Bone marrow (tissue), 2 donors: ENCODE data around the gene SLC44A1.

Source experiments
- DNase-seq, 2 donors: peaks; one replicate each; lab custom pipeline; 2025; lab: John Stamatoyannopoulos, UW

Gene SLC44A1

GRCh38 chr9:105305856-105306255, 61.4 kb downstream of the SLC44A1 start:
- DNase-seq, result no peak

GRCh38 chr9:105306351-105307140, 62.1 kb downstream of the SLC44A1 start:
- DNase-seq, result no peak

DNA sequence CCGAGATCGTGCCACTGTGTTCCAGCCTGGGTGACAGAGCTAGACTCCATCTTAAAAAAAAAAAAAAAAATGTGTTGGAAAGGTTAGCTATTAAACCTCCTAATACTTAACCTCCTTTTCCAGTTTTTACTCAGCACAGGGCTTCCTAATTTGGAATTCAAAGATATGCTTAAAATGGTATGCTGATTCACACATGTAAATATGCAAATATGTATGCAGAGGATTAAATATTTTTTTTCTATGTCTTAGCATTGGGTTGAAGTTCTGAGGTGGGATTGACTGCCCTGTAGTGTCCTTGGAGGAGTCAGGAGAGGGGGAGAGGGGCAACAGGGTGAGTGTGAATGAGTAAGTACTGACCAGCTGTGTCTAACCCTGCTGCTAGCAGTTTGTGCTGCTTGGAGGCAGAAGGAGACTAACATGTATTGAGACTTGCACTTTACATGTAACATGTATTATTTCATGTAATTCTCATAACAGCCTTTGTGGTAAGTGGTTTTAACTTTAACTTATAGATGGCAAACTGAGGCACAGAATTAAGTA, 63.2 kb downstream of the SLC44A1 start:
- DNase-seq, result no peak

- DNase-seq, result no peak
Measured at GRCh38 chr9:105308461-105309341, 64.2 kb downstream of the SLC44A1 start.

- no peak for DNase-seq
Measured at GRCh38 chr9:105309531-105309931, 65.1 kb downstream of the SLC44A1 start.

- DNase-seq, result no peak
Measured at GRCh38 chr9:105311306-105311705, 66.9 kb downstream of the SLC44A1 start.

DNA sequence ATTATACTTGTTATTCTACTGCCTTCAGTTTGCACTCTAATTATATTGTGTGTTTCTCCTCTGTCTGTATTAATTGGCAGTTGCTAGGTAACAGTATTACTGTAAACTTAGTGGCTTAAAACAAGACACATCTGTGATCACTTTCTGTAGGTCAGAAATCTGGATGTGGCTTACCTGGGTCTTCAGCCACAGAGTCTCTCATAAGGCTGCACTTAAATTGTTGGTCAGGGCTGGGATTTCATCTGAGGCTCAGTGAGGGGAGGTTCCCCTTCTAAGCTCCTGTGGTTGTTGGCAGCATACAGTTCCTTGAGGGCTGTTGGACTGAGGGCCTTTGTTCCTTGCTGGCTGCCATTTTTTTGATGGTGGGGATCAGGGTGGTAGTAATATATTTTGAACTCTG, 68.8 kb downstream of the SLC44A1 start:
- DNase-seq, result no peak

DNA sequence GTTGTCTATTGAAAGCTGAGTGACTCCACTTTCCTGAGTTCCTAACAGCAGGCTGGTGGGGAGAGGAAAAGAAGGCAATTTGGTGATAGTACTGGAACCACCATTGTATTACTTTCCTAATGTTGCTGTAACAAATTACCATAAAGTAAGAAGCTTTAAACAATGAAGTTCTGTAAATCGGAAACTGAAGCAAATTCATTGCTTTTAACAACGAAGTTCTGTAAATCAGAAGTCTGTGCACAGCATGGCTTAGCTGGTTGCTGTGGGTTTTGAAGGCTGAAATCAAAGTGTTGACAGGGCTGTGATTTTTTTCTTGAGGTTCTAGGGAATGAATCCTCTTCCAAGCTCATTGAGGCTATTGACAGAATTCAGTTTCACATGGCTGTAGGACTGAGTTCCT, 72.3 kb downstream of the SLC44A1 start:
- no peak for DNase-seq

DNA sequence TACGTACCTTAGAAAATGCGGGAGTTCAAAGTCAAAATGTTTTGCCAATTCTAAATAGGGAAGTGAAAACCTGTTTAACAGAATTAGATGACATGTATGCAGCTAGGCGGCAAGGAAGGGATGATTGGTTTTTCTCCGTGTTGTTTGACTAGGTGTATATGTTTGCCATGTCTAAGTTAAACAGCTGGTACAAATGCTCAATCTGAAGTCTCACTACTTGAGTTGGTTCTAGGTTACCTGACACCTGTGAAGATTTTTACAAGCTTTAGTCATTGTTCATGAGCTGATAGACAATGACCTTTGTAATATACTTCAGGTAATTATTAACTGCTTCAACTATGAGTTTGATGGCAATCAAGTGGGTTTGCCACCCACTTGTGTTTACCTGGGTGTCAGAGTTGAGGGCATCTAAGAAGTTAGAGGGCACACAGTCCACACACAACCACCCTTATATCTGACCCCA, 74.3 kb downstream of the SLC44A1 start:
- DNase-seq, result no peak

DNA sequence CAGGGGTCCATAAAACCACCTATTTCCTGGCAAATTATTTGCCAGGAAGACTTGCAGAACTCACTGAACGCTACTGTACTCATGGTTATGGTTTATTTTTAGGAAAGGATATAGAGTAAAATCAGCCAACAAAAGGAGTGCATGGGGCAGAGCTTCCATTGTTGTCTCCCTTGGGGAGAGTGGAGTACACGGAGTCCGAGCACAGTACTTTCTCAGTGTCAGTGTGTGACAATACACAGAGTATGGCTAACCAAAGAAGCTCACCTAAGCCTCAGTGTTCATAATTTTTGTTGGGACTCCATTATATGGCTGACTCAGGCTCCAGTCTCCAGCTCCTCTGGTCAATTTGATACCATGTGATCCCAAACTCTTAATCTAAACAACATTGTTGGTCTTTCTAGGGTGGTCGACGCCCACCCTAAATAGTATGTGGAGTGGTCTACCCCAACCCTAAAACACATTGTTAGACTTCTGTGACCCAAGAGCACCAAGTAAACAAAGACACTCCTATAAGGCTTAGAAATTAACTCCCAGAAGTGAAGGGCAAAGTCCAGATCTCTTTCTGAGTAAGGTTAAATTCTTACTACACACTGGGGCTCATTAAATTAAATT, 74.9 kb downstream of the SLC44A1 start:
- DNase-seq, result no peak

DNA sequence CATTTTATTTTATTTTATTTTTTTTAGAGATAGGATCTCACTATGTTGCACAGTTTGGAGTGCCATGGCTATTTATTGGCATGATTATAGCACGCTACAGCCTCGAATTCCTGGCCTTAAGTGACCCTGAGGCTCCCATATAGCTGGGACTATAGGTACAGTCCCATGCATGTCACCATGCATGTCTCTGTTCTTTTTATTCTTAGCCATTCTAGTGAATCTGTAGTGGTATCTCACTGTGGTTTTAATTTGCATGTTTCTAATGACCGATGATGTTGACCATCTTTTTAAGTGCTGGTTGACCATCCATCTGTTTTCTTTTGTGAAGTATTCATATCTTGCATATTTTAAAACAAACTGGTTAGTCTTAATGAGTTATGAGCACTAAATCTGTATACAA, 76.1 kb downstream of the SLC44A1 start:
- DNase-seq, result no peak

DNA sequence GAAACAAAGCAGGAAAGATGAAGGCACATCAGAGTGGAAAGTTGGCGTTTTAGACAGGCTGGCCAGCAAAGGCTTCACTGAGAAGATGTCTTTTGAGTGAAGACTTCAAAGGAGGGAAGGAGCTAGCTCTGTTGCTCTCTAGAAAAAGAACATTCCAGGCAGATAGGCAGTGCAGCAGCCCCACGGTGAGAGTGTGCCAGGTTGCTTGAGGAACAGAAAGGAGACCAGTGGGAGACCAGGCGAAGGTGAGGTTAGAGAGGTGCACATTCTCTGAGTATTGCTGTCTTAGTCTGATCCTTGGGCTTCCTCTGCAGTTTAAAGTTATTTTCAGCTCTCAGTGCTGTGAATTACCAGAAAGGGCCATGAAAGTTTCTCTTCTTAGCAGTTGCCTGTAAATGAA, 83.8 kb downstream of the SLC44A1 start:
- DNase-seq, result no peak

GRCh38 chr9:105328872-105329718, 84.6 kb downstream of the SLC44A1 start:
- no peak for DNase-seq

GRCh38 chr9:105329719-105330062, 85.2 kb downstream of the SLC44A1 start:
- no peak for DNase-seq

- DNase-seq, result no peak
Measured at GRCh38 chr9:105330201-105330600, 85.8 kb downstream of the SLC44A1 start.

GRCh38 chr9:105330755-105331154, 86.3 kb downstream of the SLC44A1 start:
- DNase-seq, result no peak

DNA sequence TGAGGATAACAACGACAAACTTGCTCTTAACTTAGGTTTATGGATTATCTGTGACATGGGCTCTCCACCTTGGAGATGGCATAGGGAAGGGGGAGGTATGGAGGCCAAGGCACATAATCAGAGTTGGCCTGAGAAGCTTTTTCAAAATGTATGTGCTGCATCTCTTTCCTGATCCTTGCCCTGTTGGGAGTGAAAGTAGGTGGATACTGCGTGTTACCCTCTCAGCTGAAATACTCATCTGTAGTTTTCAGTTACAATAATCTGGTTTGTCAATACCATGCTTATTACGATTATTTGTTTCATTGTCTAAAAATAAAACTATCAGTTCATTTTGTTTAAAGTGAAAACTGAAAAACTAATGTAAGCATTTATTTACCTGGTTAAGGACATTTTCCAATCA, 86.7 kb downstream of the SLC44A1 start:
- no peak for DNase-seq

DNA sequence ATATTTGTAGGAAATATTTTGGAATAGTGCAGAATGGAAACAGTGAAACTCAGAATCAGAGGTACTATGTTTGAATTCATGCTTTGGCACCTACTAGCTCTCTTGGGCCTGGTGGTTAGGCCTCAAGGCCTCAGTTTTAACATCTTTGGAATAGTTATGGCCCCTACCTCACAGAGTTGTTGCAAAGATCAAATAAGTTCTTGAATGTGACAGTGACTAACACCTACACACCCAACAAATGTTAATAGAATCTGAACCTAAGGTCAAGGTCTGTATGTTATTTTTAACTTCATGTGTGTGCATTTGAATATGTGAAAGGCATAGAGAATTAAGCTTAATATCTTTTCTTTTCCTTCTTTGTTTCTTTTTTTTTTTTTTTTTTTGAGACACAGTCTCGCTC, 87.3 kb downstream of the SLC44A1 start:
- DNase-seq, result no peak

- DNase-seq, result no peak
Measured at GRCh38 chr9:105332471-105332870, 88.0 kb downstream of the SLC44A1 start.

GRCh38 chr9:105333076-105333475, 88.6 kb downstream of the SLC44A1 start:
- no peak for DNase-seq

- no peak for DNase-seq
Measured at GRCh38 chr9:105333811-105334210, 89.4 kb downstream of the SLC44A1 start.

DNA sequence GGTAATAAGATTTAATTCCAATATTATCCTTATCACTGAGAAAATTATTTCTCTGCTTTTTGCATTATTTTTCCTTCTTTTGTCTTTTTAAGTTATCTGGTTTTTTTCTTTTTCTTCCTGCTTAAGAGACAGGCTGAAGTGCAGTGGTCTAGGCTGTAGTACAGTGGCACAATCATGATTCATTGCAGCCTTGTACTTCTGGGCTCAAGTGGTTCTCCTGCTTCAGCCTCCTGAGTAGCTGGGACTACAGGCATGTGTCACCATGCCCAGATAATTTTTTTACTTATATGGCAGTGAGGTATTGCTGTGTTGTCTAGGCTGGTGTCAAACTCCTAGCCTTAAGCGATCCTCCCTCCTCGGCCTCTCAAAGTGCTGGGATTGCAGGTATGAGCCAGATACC, 93.9 kb downstream of the SLC44A1 start:
- DNase-seq, result no peak
